ENCODE measurements around the gene CDH1.

CDH1 gene

GRCh38 chr16:68762996-68763756, 26.1 kb downstream of the CDH1 start:
- H3K4me3 ChIP-seq (ENCODE audit: low read depth, low read length), result no peak overlapping the region
- no peak for TF ChIP-seq CTCF (IDR thresholded peaks at IDR 0.05; ENCODE audit: low read depth, low read length)

GRCh38 chr16:68764862-68765261, 27.8 kb downstream of the CDH1 start:
- H3K4me3 ChIP-seq (ENCODE audit: low read depth, low read length), result no peak overlapping the region
- TF ChIP-seq CTCF (IDR thresholded peaks at IDR 0.05; ENCODE audit: low read depth, low read length), result no peak

DNA sequence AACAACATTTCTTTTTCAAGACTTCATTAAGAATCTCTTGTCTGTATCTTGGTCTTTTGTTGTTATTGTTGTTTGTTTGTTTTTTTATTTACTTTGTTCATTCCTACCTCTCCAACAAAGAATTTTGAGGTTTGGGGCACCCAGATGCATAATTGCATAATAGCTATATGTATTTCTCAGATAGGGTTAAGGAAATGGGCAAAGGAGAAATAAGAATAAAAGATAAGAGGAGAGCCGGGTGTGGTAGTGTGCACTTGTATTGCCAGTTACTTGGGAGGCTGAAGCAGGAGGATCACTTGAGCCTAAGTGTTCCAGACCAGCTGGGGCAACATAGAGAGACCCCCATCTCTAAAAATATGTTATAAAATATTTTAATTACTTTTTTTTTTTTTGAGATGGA, 30.5 kb downstream of the CDH1 start:
- no peak overlapping the region for H3K4me3 ChIP-seq (ENCODE audit: low read depth, low read length)
- no peak for TF ChIP-seq CTCF (IDR thresholded peaks at IDR 0.05; ENCODE audit: low read depth, low read length)

DNA sequence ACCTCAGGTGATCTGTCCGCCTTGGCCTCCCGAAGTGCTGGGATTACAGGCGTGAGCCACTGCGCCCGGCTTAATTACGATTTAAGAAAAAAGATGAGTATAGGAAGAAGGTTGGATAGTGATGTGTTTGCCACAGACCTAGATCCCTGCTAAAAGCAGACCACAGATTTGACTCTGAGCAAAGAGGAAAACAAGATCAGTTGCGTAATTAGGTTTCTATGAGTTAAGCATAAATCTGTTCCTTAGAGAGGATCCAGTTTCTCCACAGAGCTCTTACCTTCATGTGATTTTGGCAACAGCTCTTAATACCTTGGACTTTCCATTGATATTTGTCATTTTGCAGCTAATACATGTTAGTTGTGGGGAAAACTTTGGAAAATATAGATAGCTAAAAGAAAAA, 31.1 kb downstream of the CDH1 start:
- no peak overlapping the region for H3K4me3 ChIP-seq (ENCODE audit: low read depth, low read length)

GRCh38 chr16:68768771-68769170, 31.7 kb downstream of the CDH1 start:
- H3K4me3 ChIP-seq (ENCODE audit: low read depth, low read length), result no peak overlapping the region
- TF ChIP-seq CTCF (IDR thresholded peaks at IDR 0.05; ENCODE audit: low read depth, low read length), result no peak

More for the DNA sequence above, 31.1 kb downstream of the CDH1 start:
- TF ChIP-seq CTCF (IDR thresholded peaks at IDR 0.05; ENCODE audit: low read depth, low read length), result no peak

DNA sequence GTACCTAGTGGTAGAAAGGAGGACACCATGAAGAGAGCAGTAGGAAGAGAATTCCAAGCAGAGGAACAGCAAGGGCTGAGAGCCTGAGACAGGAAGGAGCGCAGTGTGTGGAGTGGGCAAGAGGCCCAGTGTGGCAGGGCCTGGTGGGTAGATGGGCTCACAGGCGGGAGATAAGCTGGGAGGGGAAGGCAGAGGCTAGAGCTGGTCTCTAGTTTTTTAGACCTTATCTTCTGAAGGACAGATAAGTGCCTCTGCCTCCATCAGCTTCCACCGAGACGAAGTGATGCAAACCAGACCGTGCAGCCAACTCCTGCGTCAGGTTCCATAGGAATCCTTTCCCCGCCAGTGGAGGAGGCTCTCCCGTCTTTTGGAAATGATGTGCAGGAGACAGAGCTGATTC, 33.6 kb downstream of the CDH1 start:
- H3K4me3 ChIP-seq (ENCODE audit: low read depth, low read length), result no peak overlapping the region
- TF ChIP-seq CTCF (IDR thresholded peaks at IDR 0.05; ENCODE audit: low read depth, low read length), result no peak

GRCh38 chr16:68772030-68772681, 35.1 kb downstream of the CDH1 start:
- TF ChIP-seq CTCF (IDR thresholded peaks at IDR 0.05; ENCODE audit: low read depth, low read length), result no peak

More at GRCh38 chr16:68772030-68772681, 35.1 kb downstream of the CDH1 start:
- H3K4me3 ChIP-seq (ENCODE audit: low read depth, low read length), result no peak overlapping the region
